Sigmoid colon (tissue), 7 donors: ENCODE results near the gene PTPN14. TPM values are rescaled to one million over a fixed set of nuclear protein-coding genes. Genes with fewer than 3 reads are reported as not detected.

Experiments
- DNase-seq: peaks from one replicate; pipeline ENCODE4 v3.0.0-alpha.2; 2019
- H3K27ac ChIP-seq, 4 donors: fragments of 200-600 bp; sonication (generic); one replicate each; pipeline ENCODE4 v1.5.1; 2016 to 2019; ENCODE audit warnings: mild to moderate bottlenecking in 1 of 4
- H3K27me3 ChIP-seq, 3 donors: fragments of 200-600 bp; sonication (generic); one replicate each; pipeline ENCODE4 v1.5.1; 2019; ENCODE audit warnings: mild to moderate bottlenecking in 1 of 3
- H3K36me3 ChIP-seq, 4 donors: fragments of 200-600 bp; sonication (generic); one replicate each; pipeline ENCODE4 v1.5.1; 2016 to 2019
- H3K4me1 ChIP-seq, 4 donors: fragments of 200-600 bp; sonication (generic); one replicate each; pipeline ENCODE4 v1.5.1; 2017 to 2019
- H3K4me3 ChIP-seq, 4 donors: fragments of 200-600 bp; sonication (generic); one replicate each; pipeline ENCODE4 v1.5.1; 2017 to 2019; ENCODE audit warnings: mild to moderate bottlenecking in 2 of 4, moderate library complexity in 1 of 4
- H3K9me3 ChIP-seq, 4 donors: fragments of 200-600 bp in 3 of 4; sonication (generic) in 3 of 4; one replicate each; pipeline versions ENCODE4 v1.5.1 to v1.6.1; 2013 to 2019
- CTCF ChIP-seq, 4 experiments: fragments of 450-650 bp in 3 of 4; fragments of 200-600 bp in 1 of 4; IDR thresholded peaks; one replicate each; pipeline ENCODE4 v1.5.1; 2016 to 2019; ENCODE audit warnings: antibody characterized with exemption in 4 of 4, mild to moderate bottlenecking in 3 of 4, moderate library complexity in 2 of 4
- EP300 ChIP-seq, 4 donors: sonication (generic); formaldehyde crosslinking; IDR thresholded peaks; one replicate each; pipeline ENCODE4 v1.6.1; 2017; ENCODE audit warnings: antibody characterized with exemption in 4 of 4
- POLR2A ChIP-seq, 2 donors: fragments of 450-650 bp; IDR thresholded peaks; one replicate each; pipeline ENCODE4 v1.6.1; 2016; ENCODE audit warnings: antibody characterized with exemption in 2 of 2, mild to moderate bottlenecking in 2 of 2, moderate library complexity in 2 of 2
- POLR2AphosphoS5 ChIP-seq, 4 donors: sonication (generic); formaldehyde crosslinking; IDR thresholded peaks; one replicate each; pipeline ENCODE4 v1.6.1; 2017; ENCODE audit warnings: antibody characterized with exemption in 4 of 4
- WGBS, 2 donors: extraction: QIAGEN DNeasy Blood & Tissue Kit; methylation state at CpG; one replicate each; pipeline ENCODE4 v1.1.7; 2013; 5-methylcytosine and 5-hydroxymethylcytosine counted together
- intact Hi-C: fragments of 100-400 bp; cut with DNase I; formaldehyde crosslinking; loops from one replicate; pipeline ENCODE4 v1.15.1; 2023
- polyA plus RNA-seq, 3 donors: library from polyadenylated mRNA; stranded (reverse); fragments of 200-250 nt; gene quantifications; one replicate each; pipeline ENCODE4 v1.2.3, GENCODE V29; 2013
- total RNA-seq, 4 donors: library from RNA; depleted of rRNA; stranded (reverse); fragments of >200 nt; gene quantifications; one replicate each; pipeline ENCODE4 v1.1.0, GENCODE V29; 2016
- donor health status: healthy with polysubstance abuse.
- donor health status: Bipolar disorder and iron deficiency.
- donor health status: healthy.

The PTPN14 gene
- total and polyA plus RNA-seq, 7 donors = 0.46 to 35.5 (median 20.1) TPM

GRCh38 chr1:214476986-214477870 is 74.2 kb downstream of the PTPN14 start:
- Histone ChIP-seq H3K4me1 (peaks cover 0 to 44% (median 32%) of the 10 kb centered on the region in 4 donors), H3K9me3 (no peaks in the 10 kb centered on the region), H3K4me3 (no peak overlapping the region), H3K36me3 (no peaks in the 10 kb centered on the region), H3K27me3 (no peaks in the 10 kb centered on the region), H3K27ac (peak overlapping the region in 2 of 4 donors; percentile 33 to 58)
- WGBS, 2 donors = 76 to 82% methylated on average over 7 of the region's 7 CpGs
- intact Hi-C loops = no loop called here
- TF ChIP-seq POLR2A (IDR thresholded peaks at IDR 0.05) (no peak), POLR2AphosphoS5 (IDR thresholded peaks at IDR 0.05) (no peak), EP300 (IDR thresholded peaks at IDR 0.05) (no peak), CTCF (IDR thresholded peaks at IDR 0.05) (no peak)
- DNase-seq = no peak

DNA sequence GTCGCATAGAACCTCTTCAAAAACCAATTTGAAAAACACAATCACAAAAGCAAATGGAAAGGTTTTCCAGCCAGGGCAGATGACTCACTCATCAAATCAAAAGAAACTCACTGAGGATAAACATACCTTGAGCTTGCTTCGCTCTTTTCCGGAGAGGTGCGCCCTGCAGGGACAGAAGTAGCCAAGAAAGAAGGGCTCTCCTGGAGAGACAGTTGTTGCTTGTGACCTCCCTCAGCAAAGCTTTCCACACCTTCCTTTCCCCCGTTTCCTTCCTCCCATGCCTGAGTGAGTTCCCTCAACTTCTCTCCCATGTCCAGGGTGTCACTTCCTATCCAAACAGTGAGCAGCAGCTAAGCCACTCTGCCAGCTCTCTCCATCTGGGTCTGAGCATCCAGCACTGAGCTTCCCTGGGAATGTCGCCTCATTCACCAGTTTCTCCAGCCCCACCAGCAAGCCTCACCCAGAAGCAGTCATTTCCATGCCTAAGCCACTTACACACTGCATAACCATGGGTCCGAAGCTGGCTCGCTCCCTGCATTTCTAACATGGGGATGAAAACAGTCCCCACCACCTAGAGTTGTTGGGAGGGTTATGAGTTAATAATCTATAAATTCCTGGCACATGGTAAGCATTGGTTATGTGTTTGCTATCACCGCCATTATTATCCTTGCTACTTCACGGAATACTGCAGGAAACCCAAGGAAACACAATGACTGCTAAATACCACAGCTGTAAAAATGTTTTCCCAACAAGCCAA is 75.0 kb downstream of the PTPN14 start:
- H3K4me3 ChIP-seq = no peak overlapping the region
- WGBS, 2 donors = 92 to 93% methylated on average over 10 of the region's 10 CpGs
- no peaks in the 10 kb centered on the region for H3K27me3 ChIP-seq
- peaks cover 0 to 45% (median 32%) of the 10 kb centered on the region in 4 donors for H3K4me1 ChIP-seq
- intact Hi-C loops = no loop called here
- no peaks in the 10 kb centered on the region for H3K36me3 ChIP-seq
- TF ChIP-seq EP300 (IDR thresholded peaks at IDR 0.05) = no peak
- TF ChIP-seq POLR2A (IDR thresholded peaks at IDR 0.05) = no peak
- no peak for TF ChIP-seq CTCF (IDR thresholded peaks at IDR 0.05)
- TF ChIP-seq POLR2AphosphoS5 (IDR thresholded peaks at IDR 0.05) = no peak
- no peaks in the 10 kb centered on the region for H3K9me3 ChIP-seq
- H3K27ac ChIP-seq = peak overlapping the region in 3 of 4 donors; percentile 15 to 58 (median 33)
- DNase-seq = no peak

DNA sequence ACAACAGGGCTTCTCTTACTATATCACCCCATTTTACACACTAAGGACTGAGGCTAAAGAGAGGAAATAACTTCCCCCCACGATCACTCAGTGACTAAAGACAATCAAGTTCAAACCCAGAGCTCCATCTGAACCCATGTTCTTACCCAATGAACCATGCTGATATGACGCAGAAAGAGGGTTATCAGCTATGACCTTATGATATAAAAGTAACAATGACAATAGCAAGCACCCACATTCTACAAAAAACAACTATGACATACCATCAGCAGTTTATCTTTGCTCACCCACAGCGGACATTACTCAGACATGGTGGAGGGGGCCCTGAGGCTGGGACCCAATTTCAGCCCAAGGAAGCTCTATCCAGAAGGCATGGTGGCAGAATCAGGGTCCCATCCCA is 75.7 kb downstream of the PTPN14 start:
- 94 to 95% methylated on average over 3 of the region's 3 CpGs for WGBS, 2 donors
- no peaks in the 10 kb centered on the region for H3K36me3 ChIP-seq
- H3K4me1 ChIP-seq = peaks cover 0 to 45% (median 32%) of the 10 kb centered on the region in 4 donors
- no peak for DNase-seq
- H3K27me3 ChIP-seq = no peaks in the 10 kb centered on the region
- H3K27ac ChIP-seq = peak overlapping the region in 2 of 4 donors; percentile 15 to 58
- no peak for TF ChIP-seq CTCF (IDR thresholded peaks at IDR 0.05)
- no peak for TF ChIP-seq POLR2A (IDR thresholded peaks at IDR 0.05)
- no peak for TF ChIP-seq POLR2AphosphoS5 (IDR thresholded peaks at IDR 0.05)
- TF ChIP-seq EP300 (IDR thresholded peaks at IDR 0.05) = no peak
- H3K9me3 ChIP-seq = no peaks in the 10 kb centered on the region
- intact Hi-C loops = no loop called here
- H3K4me3 ChIP-seq = no peak overlapping the region

DNA sequence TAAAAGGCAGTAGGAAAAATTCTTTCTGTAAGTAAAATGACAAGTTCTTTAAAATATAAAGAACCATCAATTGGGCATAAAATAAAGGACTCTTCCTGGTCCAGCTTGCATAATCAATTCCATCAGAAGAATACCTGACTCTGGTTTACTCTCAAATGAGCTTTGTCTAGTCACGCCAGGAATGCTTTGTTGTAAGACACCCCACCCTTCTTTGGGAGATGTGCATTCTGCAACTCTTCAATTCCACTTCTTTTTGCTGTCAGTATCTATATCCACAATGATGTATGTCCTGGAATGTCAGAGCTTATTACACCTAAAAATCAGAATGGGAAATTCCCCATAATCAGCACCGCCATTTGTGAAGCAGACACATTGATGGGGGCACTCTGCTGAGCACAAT is 76.1 kb downstream of the PTPN14 start:
- H3K36me3 ChIP-seq = no peaks in the 10 kb centered on the region
- no peak for DNase-seq

More for the DNA sequence above, 76.1 kb downstream of the PTPN14 start:
- Histone ChIP-seq H3K27me3 (no peaks in the 10 kb centered on the region), H3K4me3 (no peak overlapping the region), H3K4me1 (peaks cover 0 to 45% (median 32%) of the 10 kb centered on the region in 4 donors), H3K9me3 (no peaks in the 10 kb centered on the region), H3K27ac (no peak overlapping the region)
- TF ChIP-seq POLR2AphosphoS5 (IDR thresholded peaks at IDR 0.05) (no peak), CTCF (IDR thresholded peaks at IDR 0.05) (no peak), POLR2A (IDR thresholded peaks at IDR 0.05) (no peak), EP300 (IDR thresholded peaks at IDR 0.05) (no peak)
- intact Hi-C loops = no loop called here
- 94 to 95% methylated on average over 2 of the region's 2 CpGs for WGBS, 2 donors
